Body of pancreas (tissue), 4 donors: ENCODE data around the gene TENM4. TPM values are rescaled to one million over a fixed set of nuclear protein-coding genes. Genes with fewer than 3 reads are reported as not detected.

ENCODE experiments used
- ATAC-seq: fragments of 150-250 bp; one replicate; pipeline ENCODE4 v1.9.1; 2016
- DNase-seq, 4 donors: peaks; one replicate each; pipeline ENCODE4 v3.0.0-alpha.2; 2019
- H3K27ac ChIP-seq, 4 donors: fragments of 200-600 bp; sonication (generic); 1 replicate in 3 of 4; 2 replicates in 1 of 4; pipeline versions ENCODE4 v1.5.1 to v1.6.1; 2016 to 2019; ENCODE audit warnings: mild to moderate bottlenecking in 1 of 4, mixed read lengths in 1 of 4, moderate library complexity in 1 of 4
- H3K27me3 ChIP-seq, 2 donors: fragments of 200-600 bp; sonication (generic); one replicate each; pipeline ENCODE4 v1.6.0; 2016; ENCODE audit warnings: mild to moderate bottlenecking in 1 of 2
- H3K36me3 ChIP-seq, 2 donors: fragments of 200-600 bp; sonication (generic); replicated peaks in 1 of 2; 2 replicates each; pipeline ENCODE4 v1.5.1; 2016; ENCODE audit warnings: low read depth in 2 of 2; ENCODE audit not compliant: insufficient read depth in 1 of 2
- H3K4me1 ChIP-seq: fragments of 200-600 bp; sonication (generic); one replicate; pipeline ENCODE4 v1.6.0; 2016
- H3K4me3 ChIP-seq, 2 donors: fragments of 200-600 bp; sonication (generic); 1 replicate in 1 of 2; 2 replicates in 1 of 2; pipeline ENCODE4 v1.5.1; 2016 to 2019
- H3K9me3 ChIP-seq, 3 donors: fragments of 200-600 bp; sonication (generic); 1 replicate in 2 of 3; 2 replicates in 1 of 3; pipeline ENCODE4 v1.5.1; 2016
- POLR2A ChIP-seq, 3 donors: fragments of 450-650 bp; IDR thresholded peaks; one replicate each; pipeline ENCODE4 v1.6.1; 2016; ENCODE audit warnings: antibody characterized with exemption in 3 of 3, mild to moderate bottlenecking in 2 of 3
- WGBS, 2 donors: methylation state at CpG; one replicate each; pipeline ENCODE4 v1.1.5; 2017; 5-methylcytosine and 5-hydroxymethylcytosine counted together
- intact Hi-C: fragments of 100-400 bp; cut with DNase I; formaldehyde crosslinking; loops from one replicate; pipeline ENCODE4 v1.15.1; 2023
- total RNA-seq, 2 donors: library from RNA; depleted of rRNA; stranded (reverse); fragments of >200 nt; gene quantifications; one replicate each; pipeline ENCODE4 v1.1.0, GENCODE V29; 2016
- TF ChIP-seq, protein P1 (sequence below), 7 experiments: fragments of 450-650 bp in 4 of 7; fragments of 200-600 bp in 3 of 7; sonication (generic) in 3 of 7; IDR thresholded peaks; one replicate each; pipeline ENCODE4 v1.5.1; 2016 to 2019; ENCODE audit warnings: antibody characterized with exemption in 7 of 7

The TENM4 gene
- total RNA-seq, 2 donors from 2014 or later = 0.78 to 6.6 TPM

DNA sequence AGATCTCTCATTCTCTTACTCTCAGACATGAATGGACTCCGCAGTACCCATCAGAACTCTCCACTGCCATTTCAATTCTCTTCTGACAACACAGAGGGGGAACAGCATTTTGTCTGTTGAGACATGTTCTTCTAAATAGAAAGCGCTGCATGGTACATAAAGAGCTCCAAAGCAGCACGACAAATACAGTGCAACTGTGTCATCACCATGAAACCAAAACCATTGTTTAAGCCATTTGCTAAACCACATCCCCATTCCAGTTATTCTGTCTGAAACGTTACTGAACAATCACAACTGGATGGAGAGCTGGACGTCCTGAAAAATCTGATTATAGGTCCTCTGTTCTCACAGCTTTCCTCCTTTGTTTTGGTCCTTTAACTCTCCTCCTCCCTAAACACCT is 17.9 kb upstream of the TENM4 start:
- WGBS, 2 donors = 65 to 70% methylated on average over 5 of the region's 5 CpGs
- intact Hi-C loops = no loop called here
- no peak for DNase-seq
- H3K27me3 ChIP-seq = no peaks in the 10 kb centered on the region
- H3K27ac ChIP-seq = no peak overlapping the region
- H3K36me3 ChIP-seq = no peaks in the 10 kb centered on the region
- TF ChIP-seq, protein P1, sequence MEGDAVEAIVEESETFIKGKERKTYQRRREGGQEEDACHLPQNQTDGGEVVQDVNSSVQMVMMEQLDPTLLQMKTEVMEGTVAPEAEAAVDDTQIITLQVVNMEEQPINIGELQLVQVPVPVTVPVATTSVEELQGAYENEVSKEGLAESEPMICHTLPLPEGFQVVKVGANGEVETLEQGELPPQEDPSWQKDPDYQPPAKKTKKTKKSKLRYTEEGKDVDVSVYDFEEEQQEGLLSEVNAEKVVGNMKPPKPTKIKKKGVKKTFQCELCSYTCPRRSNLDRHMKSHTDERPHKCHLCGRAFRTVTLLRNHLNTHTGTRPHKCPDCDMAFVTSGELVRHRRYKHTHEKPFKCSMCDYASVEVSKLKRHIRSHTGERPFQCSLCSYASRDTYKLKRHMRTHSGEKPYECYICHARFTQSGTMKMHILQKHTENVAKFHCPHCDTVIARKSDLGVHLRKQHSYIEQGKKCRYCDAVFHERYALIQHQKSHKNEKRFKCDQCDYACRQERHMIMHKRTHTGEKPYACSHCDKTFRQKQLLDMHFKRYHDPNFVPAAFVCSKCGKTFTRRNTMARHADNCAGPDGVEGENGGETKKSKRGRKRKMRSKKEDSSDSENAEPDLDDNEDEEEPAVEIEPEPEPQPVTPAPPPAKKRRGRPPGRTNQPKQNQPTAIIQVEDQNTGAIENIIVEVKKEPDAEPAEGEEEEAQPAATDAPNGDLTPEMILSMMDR (IDR thresholded peaks at IDR 0.05) = no peak
- TF ChIP-seq POLR2A (IDR thresholded peaks at IDR 0.05) = no peak
- no peaks in the 10 kb centered on the region for H3K4me1 ChIP-seq
- H3K4me3 ChIP-seq = no peak overlapping the region
- ATAC-seq = no peak
- H3K9me3 ChIP-seq = no peaks in the 10 kb centered on the region

DNA sequence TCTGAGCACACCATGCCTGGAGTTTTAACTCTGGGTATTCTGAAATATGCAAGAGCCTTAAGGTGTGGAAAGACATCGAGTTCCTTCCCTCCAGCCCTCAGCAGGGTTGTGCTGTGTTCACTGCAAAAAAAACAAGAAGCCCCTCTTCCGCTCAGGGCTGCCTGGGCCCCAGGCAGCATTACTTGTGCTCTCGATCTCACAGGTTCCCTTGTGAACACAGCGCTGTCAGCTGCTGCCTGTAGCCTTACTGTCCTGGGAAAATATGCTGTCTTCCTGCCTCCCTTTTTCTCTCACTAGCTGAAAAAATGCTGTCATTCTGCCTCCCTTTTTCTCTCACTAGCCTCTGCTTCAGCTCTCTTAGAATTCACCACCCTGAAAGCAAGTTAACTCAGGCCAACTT is 15.7 kb upstream of the TENM4 start:
- WGBS, 2 donors = 38 to 56% methylated on average over 4 of the region's 4 CpGs
- ATAC-seq (no peak), DNase-seq (no peak)
- no peaks in the 10 kb centered on the region for H3K27me3 ChIP-seq
- no peaks in the 10 kb centered on the region for H3K36me3 ChIP-seq
- no peaks in the 10 kb centered on the region for H3K9me3 ChIP-seq
- no peak overlapping the region for H3K27ac ChIP-seq
- no peak for TF ChIP-seq POLR2A (IDR thresholded peaks at IDR 0.05)
- TF ChIP-seq, protein P1 (IDR thresholded peaks at IDR 0.05) = no peak
- H3K4me3 ChIP-seq = no peak overlapping the region
- no peaks in the 10 kb centered on the region for H3K4me1 ChIP-seq
- intact Hi-C loops = no loop called here

DNA sequence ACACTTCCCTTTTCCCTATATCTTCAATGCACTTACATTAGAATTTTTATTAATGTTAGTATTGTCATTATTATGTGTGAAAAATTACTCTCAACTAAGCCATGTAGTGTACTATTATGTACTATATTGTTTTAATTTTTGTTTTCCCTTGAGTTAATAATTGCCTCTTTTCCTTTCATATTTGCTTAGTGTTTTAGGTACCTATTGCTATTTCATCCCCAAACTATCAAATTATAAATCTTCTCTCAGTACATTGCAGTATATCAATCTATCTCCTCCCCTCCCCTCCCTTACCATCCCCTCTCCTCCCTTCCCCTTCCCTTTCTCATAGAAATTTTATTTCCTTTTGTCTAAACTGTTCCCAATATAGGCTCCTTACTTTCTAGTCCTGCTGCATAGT is 12.8 kb upstream of the TENM4 start:
- intact Hi-C loops = no loop called here
- Histone ChIP-seq H3K36me3 (no peaks in the 10 kb centered on the region), H3K4me3 (no peak overlapping the region), H3K27me3 (no peaks in the 10 kb centered on the region), H3K4me1 (no peaks in the 10 kb centered on the region), H3K9me3 (no peaks in the 10 kb centered on the region), H3K27ac (no peak overlapping the region)
- no peak for ATAC-seq
- no peak for TF ChIP-seq POLR2A (IDR thresholded peaks at IDR 0.05)
- TF ChIP-seq, protein P1 (IDR thresholded peaks at IDR 0.05) = no peak
- DNase-seq = no peak

DNA sequence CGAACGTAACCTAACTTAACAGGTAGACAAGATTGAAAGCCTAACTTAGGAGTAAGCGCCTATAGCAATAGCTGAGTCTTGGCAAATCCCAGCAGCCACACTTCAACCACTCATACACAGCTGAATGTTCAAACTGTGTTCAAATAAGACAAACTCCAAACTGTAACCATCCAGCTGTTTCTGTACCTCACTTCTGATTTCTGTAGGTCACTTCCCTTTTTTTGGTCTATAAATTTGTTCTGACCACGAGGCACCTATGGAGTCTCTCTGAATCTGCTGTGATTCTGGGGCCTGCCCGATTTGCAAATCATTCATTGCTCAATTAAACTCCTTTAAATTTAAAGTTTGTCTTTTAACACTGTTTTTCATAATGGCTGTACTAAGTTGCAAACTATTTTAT is 8.2 kb upstream of the TENM4 start:
- Histone ChIP-seq H3K9me3 (no peaks in the 10 kb centered on the region), H3K4me3 (no peak overlapping the region), H3K36me3 (no peaks in the 10 kb centered on the region), H3K4me1 (no peaks in the 10 kb centered on the region), H3K27me3 (no peaks in the 10 kb centered on the region), H3K27ac (no peak overlapping the region)
- intact Hi-C loops = no loop called here
- no peak for DNase-seq
- ATAC-seq = no peak
- WGBS, 2 donors = 72 to 74% methylated on average over 5 of the region's 5 CpGs
- TF ChIP-seq, protein P1 (IDR thresholded peaks at IDR 0.05) = no peak
- no peak for TF ChIP-seq POLR2A (IDR thresholded peaks at IDR 0.05)

DNA sequence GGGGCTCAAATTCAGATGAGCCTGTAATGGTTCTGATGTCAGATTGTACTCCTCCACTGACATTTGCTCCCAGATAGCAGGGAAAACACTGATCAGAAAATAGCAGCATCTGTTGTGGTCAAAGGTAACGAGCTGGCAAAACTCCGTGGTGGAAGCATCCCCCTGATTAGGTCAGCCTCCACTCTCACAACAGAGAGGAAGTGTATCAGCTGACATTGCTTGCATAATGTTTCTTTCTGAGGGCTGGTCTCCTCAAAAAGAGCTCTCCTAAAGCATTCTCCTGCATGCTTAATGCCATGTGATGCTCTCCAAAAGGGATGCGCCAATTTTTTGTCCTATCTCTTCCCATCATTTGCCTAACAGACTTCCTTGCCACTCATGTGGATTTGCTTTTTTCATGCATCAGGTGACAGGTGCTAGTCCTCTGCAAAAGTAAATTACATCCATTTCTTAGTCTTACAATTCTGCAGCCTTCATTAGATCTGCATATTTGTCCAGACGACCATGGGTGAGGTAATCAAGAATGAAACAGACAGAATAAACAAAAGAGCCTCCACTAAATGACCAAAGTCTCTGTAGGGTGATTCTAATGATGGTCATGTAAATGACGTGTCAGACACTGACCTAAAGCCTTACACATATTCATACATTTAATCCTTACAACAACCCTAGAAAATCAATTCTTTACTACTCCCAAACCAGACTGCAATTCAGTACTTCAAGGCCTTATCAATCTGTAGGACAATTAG is 6.4 kb upstream of the TENM4 start:
- ATAC-seq (no peak), DNase-seq (no peak)
- Histone ChIP-seq H3K36me3 (no peaks in the 10 kb centered on the region), H3K27me3 (no peaks in the 10 kb centered on the region), H3K9me3 (no peaks in the 10 kb centered on the region), H3K27ac (no peak overlapping the region), H3K4me1 (no peaks in the 10 kb centered on the region), H3K4me3 (no peak overlapping the region)
- intact Hi-C loops = no loop called here
- TF ChIP-seq, protein P1 (IDR thresholded peaks at IDR 0.05) = no peak
- TF ChIP-seq POLR2A (IDR thresholded peaks at IDR 0.05) = no peak
- 28 to 38% methylated on average over 5 of the region's 5 CpGs for WGBS, 2 donors
